ENCODE measurements around the gene NOX5. TPM values are rescaled to one million over a fixed set of nuclear protein-coding genes. Genes with fewer than 3 reads are reported as not detected.

Gene NOX5
- total and polyA plus RNA-seq, 2 of the 4 experiments (the other 2 are of a cell fraction) = 0.07 TPM; not detected in 1

DNA sequence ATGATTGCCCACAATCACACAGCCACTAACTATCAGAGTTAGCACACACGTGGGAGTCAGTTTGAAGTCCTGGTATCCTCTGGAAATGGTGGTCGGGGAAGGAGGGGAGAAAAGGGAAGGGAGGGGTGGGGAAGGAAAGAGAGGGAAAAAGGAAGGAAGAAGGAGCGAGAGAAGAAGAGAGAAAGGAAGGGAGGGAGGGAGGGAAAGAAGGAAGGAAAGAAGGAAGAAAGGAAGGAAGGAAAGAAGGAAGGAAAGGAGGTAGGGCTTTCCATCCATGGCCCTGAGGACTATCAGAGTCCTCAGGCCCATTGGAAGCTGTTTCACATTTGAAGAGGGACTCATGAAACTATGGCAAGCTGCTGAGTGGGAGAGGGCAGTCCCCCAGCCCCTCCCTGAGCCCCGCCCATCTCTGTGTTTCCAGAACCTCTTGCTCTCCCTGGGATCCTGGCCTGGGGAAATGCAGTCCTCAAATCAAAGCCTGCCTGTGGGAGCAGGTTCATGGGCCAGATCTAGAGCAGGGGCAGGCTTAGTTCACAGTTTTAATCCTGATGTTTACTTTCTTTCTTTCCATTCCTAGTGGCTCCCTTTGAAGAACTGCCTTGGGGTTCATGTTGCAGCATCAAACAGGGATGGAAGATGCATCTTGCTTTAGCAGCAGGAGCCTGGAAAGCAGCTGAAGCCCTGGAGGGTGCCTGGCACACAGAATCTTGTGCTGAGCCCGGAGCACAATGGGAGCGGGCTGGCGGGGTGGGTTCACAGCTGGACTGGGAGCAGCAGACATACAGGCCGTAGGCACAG, 79.8 kb downstream of the NOX5 start:
- Histone ChIP-seq H3K4me3 (ENCODE audit: insufficient read depth, low read depth, low read length) (no peak overlapping the region), H3K9me1 (ENCODE audit: insufficient read depth, low read length) (no peaks in the 10 kb centered on the region; the same call in 1 of the 2 replicates), H3K36me3 (ENCODE audit: control insufficient read depth, insufficient read depth, low read length) (no peaks in the 10 kb centered on the region), H3K14ac (replicated peaks; ENCODE audit: low read depth, low read length) (no peak overlapping the region), H2BK5ac (ENCODE audit: low read depth, low read length, poor library complexity, severe bottlenecking) (no peak overlapping the region), H4K5ac (ENCODE audit: low read depth, low read length) (no peak overlapping the region), H3K79me1 (ENCODE audit: low read depth in 1 of 2, low read length in 2 of 2) (no peaks in the 10 kb centered on the region), H3K23ac (ENCODE audit: low read depth, low read length) (no peak overlapping the region), H3K9me3 (ENCODE audit: control insufficient read depth, insufficient read depth, low read length) (no peaks in the 10 kb centered on the region), H2AK5ac (ENCODE audit: low read depth, low read length) (no peak overlapping the region), H3K27ac (ENCODE audit: insufficient read depth, low read length) (no peak overlapping the region), H3K18ac (ENCODE audit: low read depth, low read length) (no peak overlapping the region), H2BK120ac (ENCODE audit: low read depth, low read length) (no peak overlapping the region), H3K27me3 (ENCODE audit: control insufficient read depth, insufficient read depth, low read length) (peaks cover 53% of the 10 kb centered on the region), H4K91ac (ENCODE audit: insufficient read depth, low read depth, low read length) (no peak overlapping the region), H3K4me1 (ENCODE audit: control insufficient read depth, insufficient read depth, low read length) (peaks cover 1% of the 10 kb centered on the region; the same call in 1 of the 2 replicates), H3K56ac (ENCODE audit: extremely low read depth, insufficient read depth, low read length) (no peak overlapping the region), H4K20me1 (ENCODE audit: insufficient read depth, low read length) (no peaks in the 10 kb centered on the region), H2BK20ac (ENCODE audit: low read depth, low read length) (no peak overlapping the region), H3K9ac (ENCODE audit: low read depth, low read length) (no peak overlapping the region), H2AFZ (replicated peaks; ENCODE audit: low read length, poor library complexity) (no peak overlapping the region), H3K4me2 (ENCODE audit: low read depth, low read length) (no peak overlapping the region), H2AK9ac (replicated peaks; ENCODE audit: low read depth, low read length, poor library complexity) (no peak overlapping the region), H3K4ac (ENCODE audit: low read depth, low read length) (no peak overlapping the region), H4K8ac (ENCODE audit: low read depth in 2 of 2, low read length in 2 of 2) (no peak overlapping the region), H2BK15ac (ENCODE audit: low read depth, low read length) (no peak overlapping the region)
- TF ChIP-seq FOS (IDR thresholded peaks at IDR 0.05; ENCODE audit: low read depth, low read length) = no peak
- no peak for TF ChIP-seq CEBPB (IDR thresholded peaks at IDR 0.05; ENCODE audit: low read depth, low read length)
- TF ChIP-seq CHD1 (IDR thresholded peaks at IDR 0.05; ENCODE audit: low read depth, low read length) = no peak
- no peak for TF ChIP-seq RFX5 (IDR thresholded peaks at IDR 0.05; ENCODE audit: low read depth, low read length)
- no peak for TF ChIP-seq RCOR1 (IDR thresholded peaks at IDR 0.05; ENCODE audit: insufficient replicate concordance, low read length)
- TF ChIP-seq MAZ (IDR thresholded peaks at IDR 0.05; ENCODE audit: borderline replicate concordance, low read depth, low read length) = no peak
- TF ChIP-seq BHLHE40 (IDR thresholded peaks at IDR 0.05; ENCODE audit: low read depth, low read length) = no peak
- TF ChIP-seq POLR2A (IDR thresholded peaks at IDR 0.05; ENCODE audit: low read depth, low read length) = no peak
- no peak for TF ChIP-seq NFE2L2 (IDR thresholded peaks at IDR 0.05; ENCODE audit: low read depth, low read length)
- TF ChIP-seq, protein P1, sequence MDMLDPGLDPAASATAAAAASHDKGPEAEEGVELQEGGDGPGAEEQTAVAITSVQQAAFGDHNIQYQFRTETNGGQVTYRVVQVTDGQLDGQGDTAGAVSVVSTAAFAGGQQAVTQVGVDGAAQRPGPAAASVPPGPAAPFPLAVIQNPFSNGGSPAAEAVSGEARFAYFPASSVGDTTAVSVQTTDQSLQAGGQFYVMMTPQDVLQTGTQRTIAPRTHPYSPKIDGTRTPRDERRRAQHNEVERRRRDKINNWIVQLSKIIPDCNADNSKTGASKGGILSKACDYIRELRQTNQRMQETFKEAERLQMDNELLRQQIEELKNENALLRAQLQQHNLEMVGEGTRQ (IDR thresholded peaks at IDR 0.05; ENCODE audit: low read depth, low read length) = no peak
- TF ChIP-seq SMC3 (IDR thresholded peaks at IDR 0.05; ENCODE audit: low read depth, low read length) = no peak
- TF ChIP-seq MAFK (IDR thresholded peaks at IDR 0.05; ENCODE audit: low read depth, low read length) = no peak
- no peak for TF ChIP-seq MXI1 (IDR thresholded peaks at IDR 0.05; ENCODE audit: borderline replicate concordance, low read depth, low read length)
- intact Hi-C loops (cut with micrococcal nuclease) (no loop called here), dilution Hi-C loops (cut with HindIII; ENCODE audit: low sequenced_read_pairs, unreplicated experiment) (no loop called here), in situ Hi-C loops (cut with MboI; ENCODE audit: low sequenced_read_pairs) (no loop called here)
- DNase-seq (no peak), ATAC-seq (ENCODE audit: low read depth) (no peak)
- ChIA-PET POLR2A (ENCODE audit: unreplicated experiment) (no interaction called here), CTCF (no interaction called here)
- no TSS peak for BruUV-seq (replicated peaks)
- WGBS, 2 experiments (ENCODE audit: extremely low coverage in 2 of 2, insufficient read length in 1 of 2) = 83% methylated on average over 1 of the region's 8 CpGs; no CpG with 5 or more reads in 1 of the 2 experiments
